Activated CD8-positive, alpha-beta T cell treated with anti-CD3 and anti-CD28 coated beads, Interleukin-2, amount 10 ng/mL, durations not matched to agents 7 days and 5 days (primary cell): ENCODE results near the gene KCNMA1. TPM values are rescaled to one million over a fixed set of nuclear protein-coding genes. Genes with fewer than 3 reads are reported as not detected.
A peak's percentile ranks its signal among the peaks of the same experiment; 100 is the strongest.

ENCODE experiments used
- ATAC-seq: fragments of 150-1000 bp; cut with Tn5 transposase; one replicate; pipeline ENCODE4 v1.10.0; 2021; ENCODE audit warnings: moderate library complexity
- CTCF ChIA-PET: fragments of 350-600 bp; sonication (Branson Sonifier 250); formaldehyde crosslinking; loops from one replicate; lab custom pipeline; 2021; ENCODE audit warnings: antibody characterized with exemption; lab: Charles Lee
- POLR2A ChIA-PET: fragments of 350-600 bp; sonication (Branson Sonifier 250); formaldehyde crosslinking; loops from one replicate; lab custom pipeline; 2021; ENCODE audit warnings: antibody characterized with exemption; lab: Charles Lee
- DNase-seq: peaks from one replicate; pipeline ENCODE4 v3.0.0-alpha.2; 2020
- H3K27ac Mint-ChIP-seq: one replicate; pipeline ENCODE4 v1.8.0; 2021; ENCODE audit warnings: mild to moderate bottlenecking, mixed read lengths
- H3K27me3 Mint-ChIP-seq: one replicate; pipeline ENCODE4 v1.8.0; 2021; ENCODE audit warnings: low read depth, mixed read lengths
- H3K36me3 Mint-ChIP-seq: one replicate; pipeline ENCODE4 v1.8.0; 2021; ENCODE audit warnings: low read depth, mixed read lengths
- H3K4me1 Mint-ChIP-seq: one replicate; pipeline ENCODE4 v1.8.0; 2021; ENCODE audit warnings: low read depth, mixed read lengths
- H3K4me3 Mint-ChIP-seq: one replicate; pipeline ENCODE4 v1.8.0; 2021; ENCODE audit warnings: mild to moderate bottlenecking, mixed read lengths
- H3K9me3 Mint-ChIP-seq: one replicate; pipeline ENCODE4 v1.8.0; 2022; ENCODE audit warnings: mixed read lengths; ENCODE audit not compliant: insufficient read depth
- total RNA-seq, 2 experiments: library from RNA; stranded (reverse); gene quantifications; one replicate each; pipeline ENCODE4 v1.2.3, GENCODE V29; 2021

Gene KCNMA1
- total RNA-seq, 2 experiments from 2014 or later = 0.16 TPM

- Mint-ChIP-seq H3K27ac (no peak overlapping the region), H3K4me1 (peaks cover 4% of the 10 kb centered on the region), H3K4me3 (no peak overlapping the region), H3K27me3 (peaks cover 16% of the 10 kb centered on the region), H3K9me3 (no peaks in the 10 kb centered on the region), H3K36me3 (no peaks in the 10 kb centered on the region)
- DNase-seq (no peak), ATAC-seq (no peak)
- ChIA-PET CTCF (no interaction called here), POLR2A (no interaction called here)
Measured at GRCh38 chr10:77548157-77548556, 89.5 kb downstream of the KCNMA1 start.

- H3K27me3 Mint-ChIP-seq = peaks cover 19% of the 10 kb centered on the region
- no peaks in the 10 kb centered on the region for H3K36me3 Mint-ChIP-seq
- peaks cover 9% of the 10 kb centered on the region for H3K4me1 Mint-ChIP-seq
- no peak for ATAC-seq
- H3K9me3 Mint-ChIP-seq = peaks cover under 1% of the 10 kb centered on the region
- CTCF ChIA-PET = no interaction called here
- POLR2A ChIA-PET = no interaction called here
- no peak for DNase-seq
- no peak overlapping the region for H3K27ac Mint-ChIP-seq
- no peak overlapping the region for H3K4me3 Mint-ChIP-seq
Measured at GRCh38 chr10:77547307-77548050, 90.1 kb downstream of the KCNMA1 start.

- H3K9me3 Mint-ChIP-seq = peaks cover 4% of the 10 kb centered on the region
- peaks cover 17% of the 10 kb centered on the region for H3K27me3 Mint-ChIP-seq
- no peak overlapping the region for H3K27ac Mint-ChIP-seq
- peaks cover 15% of the 10 kb centered on the region for H3K4me1 Mint-ChIP-seq
- ChIA-PET POLR2A (no interaction called here), CTCF (no interaction called here)
- H3K4me3 Mint-ChIP-seq = no peak overlapping the region
- DNase-seq (no peak), ATAC-seq (no peak)
- no peaks in the 10 kb centered on the region for H3K36me3 Mint-ChIP-seq
Measured at GRCh38 chr10:77546042-77546441, 91.6 kb downstream of the KCNMA1 start.

- CTCF ChIA-PET = no interaction called here
Measured at GRCh38 chr10:77545585-77545984, 92.0 kb downstream of the KCNMA1 start.

GRCh38 chr10:77544617-77545016 is 93.0 kb downstream of the KCNMA1 start:
- DNase-seq = no peak
- POLR2A ChIA-PET = no interaction called here
- Mint-ChIP-seq H3K4me1 (peaks cover 15% of the 10 kb centered on the region), H3K36me3 (no peaks in the 10 kb centered on the region), H3K4me3 (no peak overlapping the region), H3K9me3 (peaks cover 4% of the 10 kb centered on the region), H3K27me3 (peaks cover 14% of the 10 kb centered on the region), H3K27ac (no peak overlapping the region)
- ATAC-seq = no peak
- CTCF ChIA-PET = no interaction called here

More at GRCh38 chr10:77545585-77545984, 92.0 kb downstream of the KCNMA1 start:
- Mint-ChIP-seq H3K4me1 (peaks cover 15% of the 10 kb centered on the region), H3K4me3 (no peak overlapping the region), H3K27ac (no peak overlapping the region), H3K27me3 (peaks cover 17% of the 10 kb centered on the region), H3K9me3 (peaks cover 4% of the 10 kb centered on the region), H3K36me3 (no peaks in the 10 kb centered on the region)
- POLR2A ChIA-PET = no interaction called here
- DNase-seq (no peak), ATAC-seq (no peak)

- peaks cover 14% of the 10 kb centered on the region for H3K27me3 Mint-ChIP-seq
- H3K9me3 Mint-ChIP-seq = peaks cover 4% of the 10 kb centered on the region
- peaks cover 15% of the 10 kb centered on the region for H3K4me1 Mint-ChIP-seq
- ChIA-PET POLR2A (no interaction called here), CTCF (no interaction called here)
- no peak overlapping the region for H3K27ac Mint-ChIP-seq
- no peaks in the 10 kb centered on the region for H3K36me3 Mint-ChIP-seq
- ATAC-seq (no peak), DNase-seq (no peak)
- no peak overlapping the region for H3K4me3 Mint-ChIP-seq
Measured at GRCh38 chr10:77542710-77543259, 94.8 kb downstream of the KCNMA1 start.

- DNase-seq (peak; percentile 23), ATAC-seq (peak; percentile 36)
- peaks cover 15% of the 10 kb centered on the region for H3K4me1 Mint-ChIP-seq
- peaks cover 14% of the 10 kb centered on the region for H3K27me3 Mint-ChIP-seq
- no peak overlapping the region for H3K27ac Mint-ChIP-seq
- POLR2A ChIA-PET = no interaction called here
- H3K9me3 Mint-ChIP-seq = peaks cover 4% of the 10 kb centered on the region
- H3K4me3 Mint-ChIP-seq = no peak overlapping the region
- no peaks in the 10 kb centered on the region for H3K36me3 Mint-ChIP-seq
- CTCF ChIA-PET = no interaction called here
Measured at GRCh38 chr10:77541944-77542343, 95.7 kb downstream of the KCNMA1 start.

- ChIA-PET CTCF (no interaction called here), POLR2A (no interaction called here)
- no peak for DNase-seq
- Mint-ChIP-seq H3K4me3 (no peak overlapping the region), H3K27ac (no peak overlapping the region), H3K4me1 (peaks cover 15% of the 10 kb centered on the region), H3K36me3 (no peaks in the 10 kb centered on the region), H3K27me3 (peaks cover 14% of the 10 kb centered on the region), H3K9me3 (peaks cover 4% of the 10 kb centered on the region)
- no peak for ATAC-seq
Measured at GRCh38 chr10:77541247-77541646, 96.4 kb downstream of the KCNMA1 start.

GRCh38 chr10:77539147-77539935 is 98.3 kb downstream of the KCNMA1 start:
- no peaks in the 10 kb centered on the region for H3K36me3 Mint-ChIP-seq
- CTCF ChIA-PET = no interaction called here
- peaks cover 13% of the 10 kb centered on the region for H3K4me1 Mint-ChIP-seq
- peaks cover 4% of the 10 kb centered on the region for H3K9me3 Mint-ChIP-seq
- ATAC-seq (no peak), DNase-seq (no peak)
- H3K27ac Mint-ChIP-seq = no peak overlapping the region
- H3K27me3 Mint-ChIP-seq = peaks cover 24% of the 10 kb centered on the region
- H3K4me3 Mint-ChIP-seq = no peak overlapping the region
- POLR2A ChIA-PET = no interaction called here

- Mint-ChIP-seq H3K9me3 (peaks cover 4% of the 10 kb centered on the region), H3K27me3 (peaks cover 24% of the 10 kb centered on the region), H3K27ac (no peak overlapping the region), H3K36me3 (no peaks in the 10 kb centered on the region), H3K4me1 (peaks cover 9% of the 10 kb centered on the region), H3K4me3 (no peak overlapping the region)
- POLR2A ChIA-PET = no interaction called here
- ATAC-seq = no peak
- no peak for DNase-seq
- CTCF ChIA-PET = no interaction called here
Measured at GRCh38 chr10:77537720-77538373, 99.8 kb downstream of the KCNMA1 start.

- no peaks in the 10 kb centered on the region for H3K36me3 Mint-ChIP-seq
- no peak overlapping the region for H3K4me3 Mint-ChIP-seq
- H3K27ac Mint-ChIP-seq = no peak overlapping the region
- H3K27me3 Mint-ChIP-seq = peaks cover 21% of the 10 kb centered on the region
- H3K9me3 Mint-ChIP-seq = no peaks in the 10 kb centered on the region
- ChIA-PET CTCF (no interaction called here), POLR2A (no interaction called here)
- H3K4me1 Mint-ChIP-seq = peaks cover 3% of the 10 kb centered on the region
- ATAC-seq (no peak), DNase-seq (no peak)
Measured at GRCh38 chr10:77537071-77537470, 100.5 kb downstream of the KCNMA1 start.

- ChIA-PET CTCF (no interaction called here), POLR2A (no interaction called here)
Measured at GRCh38 chr10:77533887-77534278, 103.7 kb downstream of the KCNMA1 start.

More at GRCh38 chr10:77533887-77534278, 103.7 kb downstream of the KCNMA1 start:
- Mint-ChIP-seq H3K27me3 (peaks cover 22% of the 10 kb centered on the region), H3K9me3 (no peaks in the 10 kb centered on the region), H3K4me3 (no peak overlapping the region), H3K4me1 (no peaks in the 10 kb centered on the region), H3K27ac (no peak overlapping the region), H3K36me3 (no peaks in the 10 kb centered on the region)
- DNase-seq (no peak), ATAC-seq (no peak)
